Dermis microvascular lymphatic vessel endothelial cell (primary cell): ENCODE measurements around the gene PAGE2. TPM values are rescaled to one million over a fixed set of nuclear protein-coding genes. Genes with fewer than 3 reads are reported as not detected.
"Not testable (repeated sequence)": the region's sequence is repeated elsewhere in the genome, so short reads cannot be mapped to it uniquely, and the experiment has no call there.

Experiments
- DNase-seq, 2 donors: peaks; one replicate each; pipeline versions ENCODE4 v3.0.0 to v3.0.0-alpha.2; 2010; ENCODE audit warnings: low read depth in 2 of 2
- total RNA-seq: library from RNA; depleted of rRNA; stranded (reverse); fragments of >200 nt; gene quantifications from 2 replicates; pipeline ENCODE4 v1.2.1, GENCODE V29; 2014

Gene PAGE2
- total RNA-seq, 1 donor from 2014 or later, result not detected

- no peak for DNase-seq
These were observed 35.1 kb downstream of the PAGE2 start for GRCh38 chrX:55123900-55124299.

GRCh38 chrX:55127692-55128091 lies 38.9 kb downstream of the PAGE2 start:
- no peak for DNase-seq

- DNase-seq, result no peak
These were observed 40.5 kb downstream of the PAGE2 start for GRCh38 chrX:55129361-55129760.

- no peak for DNase-seq
These were observed 41.7 kb downstream of the PAGE2 start for GRCh38 chrX:55130481-55130880.

- no peak for DNase-seq
These were observed 43.6 kb downstream of the PAGE2 start for GRCh38 chrX:55132416-55132815.

GRCh38 chrX:55135171-55135570 lies 46.4 kb downstream of the PAGE2 start:
- DNase-seq, result peak; percentile 38 to 53

- not testable (repeated sequence) for DNase-seq
These were observed 52.0 kb downstream of the PAGE2 start for GRCh38 chrX:55140800-55141199.

Other genes with a start within 250 kb of the PAGE2 start
- gene TRO, start 168.2 kb upstream of the PAGE2 start, total RNA-seq, result 1.2 and 4.2 TPM in 2 replicates
- 0.13 TPM in 2 replicates for gene PFKFB1, start 94.8 kb upstream of the PAGE2 start, total RNA-seq
- gene APEX2, start 88.7 kb upstream of the PAGE2 start, total RNA-seq, result 6.2 and 8.2 TPM in 2 replicates
- gene ALAS2, start 58.0 kb upstream of the PAGE2 start, total RNA-seq, result not detected in 2 replicates
- not detected in 2 replicates for gene PAGE2B, start 14.0 kb upstream of the PAGE2 start, total RNA-seq
- not detected in 2 replicates for gene PAGE5, start 131.3 kb downstream of the PAGE2 start, total RNA-seq
- gene PAGE3, start 175.9 kb downstream of the PAGE2 start, total RNA-seq, result not detected in 2 replicates